GM12874 (cell line): ENCODE data around the gene ACSM4.

Experiments used
- TF ChIP-seq, protein P1 (sequence below): IDR thresholded peaks from 2 replicates; pipeline ENCODE4 v1.5.1; 2011; ENCODE audit warnings: low read depth, mild to moderate bottlenecking, control low read depth, low read length, moderate library complexity; ENCODE audit not compliant: insufficient read depth

ACSM4 gene, protein sequence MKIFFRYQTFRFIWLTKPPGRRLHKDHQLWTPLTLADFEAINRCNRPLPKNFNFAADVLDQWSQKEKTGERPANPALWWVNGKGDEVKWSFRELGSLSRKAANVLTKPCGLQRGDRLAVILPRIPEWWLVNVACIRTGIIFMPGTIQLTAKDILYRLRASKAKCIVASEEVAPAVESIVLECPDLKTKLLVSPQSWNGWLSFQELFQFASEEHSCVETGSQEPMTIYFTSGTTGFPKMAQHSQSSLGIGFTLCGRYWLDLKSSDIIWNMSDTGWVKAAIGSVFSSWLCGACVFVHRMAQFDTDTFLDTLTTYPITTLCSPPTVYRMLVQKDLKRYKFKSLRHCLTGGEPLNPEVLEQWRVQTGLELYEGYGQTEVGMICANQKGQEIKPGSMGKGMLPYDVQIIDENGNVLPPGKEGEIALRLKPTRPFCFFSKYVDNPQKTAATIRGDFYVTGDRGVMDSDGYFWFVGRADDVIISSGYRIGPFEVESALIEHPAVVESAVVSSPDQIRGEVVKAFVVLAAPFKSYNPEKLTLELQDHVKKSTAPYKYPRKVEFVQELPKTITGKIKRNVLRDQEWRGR

DNA sequence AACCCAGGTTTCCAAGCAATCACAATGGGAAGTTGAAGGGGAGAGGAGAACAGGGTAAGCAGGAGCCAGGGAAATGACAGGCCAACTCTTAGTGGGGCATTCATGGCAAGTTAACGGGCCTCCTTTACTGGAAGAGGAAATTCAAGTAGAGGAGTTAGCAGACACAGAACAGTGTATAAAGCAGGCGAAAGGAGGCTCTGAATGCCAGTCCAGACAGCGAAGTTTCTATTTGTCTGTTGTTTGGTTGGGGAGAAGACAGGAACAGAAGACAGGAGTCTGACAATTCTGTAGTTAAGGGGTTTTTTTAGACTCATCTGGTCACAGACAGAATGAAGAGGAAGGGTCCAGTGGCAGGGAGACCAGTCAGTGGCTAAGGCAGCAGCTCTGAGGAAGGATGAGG is at the start of gene ACSM4:
Gene ACSM4 (plus strand): TSS at position 301 of the 400 bp plus-strand sequence. CDS start 260 bp downstream, outside the sequence.
- TF ChIP-seq, protein P1, sequence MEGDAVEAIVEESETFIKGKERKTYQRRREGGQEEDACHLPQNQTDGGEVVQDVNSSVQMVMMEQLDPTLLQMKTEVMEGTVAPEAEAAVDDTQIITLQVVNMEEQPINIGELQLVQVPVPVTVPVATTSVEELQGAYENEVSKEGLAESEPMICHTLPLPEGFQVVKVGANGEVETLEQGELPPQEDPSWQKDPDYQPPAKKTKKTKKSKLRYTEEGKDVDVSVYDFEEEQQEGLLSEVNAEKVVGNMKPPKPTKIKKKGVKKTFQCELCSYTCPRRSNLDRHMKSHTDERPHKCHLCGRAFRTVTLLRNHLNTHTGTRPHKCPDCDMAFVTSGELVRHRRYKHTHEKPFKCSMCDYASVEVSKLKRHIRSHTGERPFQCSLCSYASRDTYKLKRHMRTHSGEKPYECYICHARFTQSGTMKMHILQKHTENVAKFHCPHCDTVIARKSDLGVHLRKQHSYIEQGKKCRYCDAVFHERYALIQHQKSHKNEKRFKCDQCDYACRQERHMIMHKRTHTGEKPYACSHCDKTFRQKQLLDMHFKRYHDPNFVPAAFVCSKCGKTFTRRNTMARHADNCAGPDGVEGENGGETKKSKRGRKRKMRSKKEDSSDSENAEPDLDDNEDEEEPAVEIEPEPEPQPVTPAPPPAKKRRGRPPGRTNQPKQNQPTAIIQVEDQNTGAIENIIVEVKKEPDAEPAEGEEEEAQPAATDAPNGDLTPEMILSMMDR, result no peak

DNA sequence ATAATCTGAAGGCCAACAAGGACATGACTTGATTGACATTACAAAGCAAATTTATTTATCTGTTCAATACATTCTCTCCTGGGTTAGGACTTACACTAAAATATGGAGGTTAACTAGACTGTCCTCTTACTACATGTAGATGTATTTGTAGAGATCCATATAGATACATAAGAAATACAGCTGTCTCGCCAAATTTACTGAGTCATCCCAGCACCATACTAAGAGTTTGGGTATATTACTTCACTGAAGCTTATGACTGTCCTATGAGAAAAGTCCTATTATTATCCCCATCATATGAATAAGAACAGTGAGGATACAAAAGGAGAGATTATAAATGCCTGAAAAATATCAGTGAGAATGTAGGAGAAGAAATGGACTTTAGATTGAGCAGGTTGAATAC is 44.8 kb upstream of the ACSM4 start:
- TF ChIP-seq, protein P1, result no peak

DNA sequence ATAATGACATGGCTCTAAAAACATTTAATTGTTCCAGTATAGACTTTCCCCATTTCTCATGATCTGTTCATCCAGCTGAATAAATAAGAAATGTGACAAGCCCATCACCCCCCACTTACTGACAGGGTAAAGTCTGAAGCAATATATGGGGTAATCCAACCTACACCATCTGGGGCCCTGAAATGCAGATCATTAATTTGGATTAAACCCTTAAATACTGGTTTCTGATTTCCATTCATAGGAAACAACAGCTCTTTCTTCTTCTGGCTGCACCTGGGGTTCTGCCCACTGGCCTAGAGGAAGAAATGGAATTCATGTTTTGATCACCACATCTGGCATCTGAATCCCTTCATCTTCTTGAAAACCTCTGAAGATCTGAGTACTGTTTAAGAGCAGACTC is 39.3 kb upstream of the ACSM4 start:
- TF ChIP-seq, protein P1, result no peak

DNA sequence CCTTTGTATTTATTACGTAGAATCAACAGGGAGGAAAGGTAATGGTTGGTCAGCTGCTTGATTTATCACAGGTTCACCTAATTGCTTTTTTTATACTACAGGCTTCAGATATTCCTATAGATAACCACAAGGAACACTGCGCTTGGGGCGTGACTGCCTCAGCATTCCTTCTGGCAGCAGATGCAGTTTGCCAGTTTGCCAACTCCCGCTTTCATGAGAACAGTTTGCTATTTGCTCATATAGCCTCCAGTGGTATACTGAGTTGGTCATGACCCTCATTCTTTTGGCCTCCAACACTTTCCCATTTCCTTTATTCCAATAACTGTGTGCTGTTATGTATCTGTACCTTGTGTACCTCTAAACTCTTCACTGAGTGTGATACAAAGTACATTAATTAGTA is 38.6 kb upstream of the ACSM4 start:
- TF ChIP-seq, protein P1, result no peak

DNA sequence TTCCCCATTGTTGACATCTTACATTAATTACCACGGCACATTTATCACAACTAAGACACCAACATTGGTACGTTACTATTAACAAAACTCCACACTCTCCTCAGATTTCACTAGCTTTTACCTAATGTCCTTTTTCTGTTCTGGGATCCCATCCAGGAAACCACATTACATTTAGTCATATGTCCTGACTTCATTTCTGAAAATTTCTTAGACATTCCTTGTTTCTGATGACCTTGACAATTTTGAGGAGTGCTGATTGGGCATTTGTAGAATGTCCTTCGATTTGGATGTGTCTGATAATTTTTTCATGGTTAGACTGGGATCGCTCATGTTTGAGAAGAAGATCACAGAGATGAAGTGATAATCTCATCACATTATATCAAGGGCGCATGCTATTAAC is 34.6 kb upstream of the ACSM4 start:
- TF ChIP-seq, protein P1, result no peak

DNA sequence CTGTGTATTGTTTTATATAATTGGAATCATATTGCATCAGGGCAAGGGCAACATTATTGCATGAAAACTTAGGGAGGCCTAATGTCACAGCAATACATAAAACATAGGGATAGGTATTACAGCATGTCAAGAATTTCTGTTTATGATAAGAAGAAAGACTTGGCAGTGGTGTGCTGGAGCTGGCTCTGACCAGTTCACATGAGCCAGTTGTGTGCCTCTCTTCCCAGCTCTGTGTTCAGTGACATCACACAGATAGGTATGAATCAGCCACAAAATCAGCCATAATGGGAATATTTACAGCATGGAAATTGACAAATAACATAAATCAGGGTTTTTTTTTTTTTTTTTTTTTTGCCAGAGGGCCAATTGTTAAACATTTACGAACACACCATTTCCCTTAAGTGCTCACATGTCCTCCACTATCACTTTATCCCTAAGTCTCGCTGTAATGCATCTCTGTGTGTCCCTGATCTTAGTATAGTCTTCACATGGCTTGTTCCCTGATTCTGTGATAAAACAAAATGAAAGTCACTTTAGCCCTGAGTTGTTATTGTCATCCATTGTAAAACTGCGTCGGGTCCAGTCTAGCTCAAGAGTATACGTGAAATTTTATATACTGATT is 31.9 kb upstream of the ACSM4 start:
- TF ChIP-seq, protein P1, result no peak

DNA sequence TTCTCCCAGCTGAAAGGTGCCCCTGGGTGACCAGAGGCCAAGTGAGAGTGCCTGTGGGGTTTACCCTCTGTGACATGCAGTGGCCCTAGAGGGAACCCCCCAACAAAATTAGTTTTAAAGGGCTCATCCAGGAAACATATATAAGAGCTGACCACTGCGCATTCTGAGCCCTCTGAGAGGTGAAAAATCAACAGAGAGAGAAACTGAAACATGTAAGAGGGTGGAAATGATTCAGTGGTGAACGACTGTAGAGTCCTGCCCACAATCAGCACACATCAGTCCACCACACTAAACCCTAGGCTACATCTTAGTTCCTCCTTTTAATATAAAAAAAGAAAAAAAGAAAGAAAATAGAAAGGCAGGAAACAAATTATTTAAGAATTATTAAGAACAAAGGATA is 21.0 kb upstream of the ACSM4 start:
- TF ChIP-seq, protein P1, result no peak
